Coronary artery (tissue), 2 donors: Measurements from ENCODE around the gene DDX23.

Source experiments
- DNase-seq: peaks from one replicate; pipeline ENCODE4 v3.0.0-alpha.2; 2017; ENCODE audit warnings: low spot score
- H3K27ac ChIP-seq, 2 donors: fragments of 200-600 bp; sonication (generic); one replicate each; pipeline ENCODE4 v1.5.1; 2016 to 2019
- H3K4me3 ChIP-seq: fragments of 200-600 bp; sonication (generic); 2 replicates; pipeline ENCODE4 v1.5.1; 2016; ENCODE audit warnings: mild to moderate bottlenecking, moderate library complexity
- CTCF ChIP-seq: fragments of 200-600 bp; sonication (generic); IDR thresholded peaks from one replicate; pipeline ENCODE4 v1.5.1; 2019; ENCODE audit warnings: antibody characterized with exemption

DDX23 gene

GRCh38 chr12:48807981-48808380 is 44.0 kb downstream of the DDX23 start:
- no peak for TF ChIP-seq CTCF
- DNase-seq: no peak
- Histone ChIP-seq H3K27ac (no peak overlapping the region), H3K4me3 (no peak overlapping the region)

GRCh38 chr12:48803675-48804074 is 48.3 kb downstream of the DDX23 start:
- Histone ChIP-seq H3K27ac (no peak overlapping the region), H3K4me3 (no peak overlapping the region)
- DNase-seq: no peak
- no peak for TF ChIP-seq CTCF

GRCh38 chr12:48800971-48801370 is 51.0 kb downstream of the DDX23 start:
- DNase-seq: no peak
- no peak for TF ChIP-seq CTCF
- no peak overlapping the region for H3K27ac ChIP-seq
- no peak overlapping the region for H3K4me3 ChIP-seq

- DNase-seq: no peak
- H3K27ac ChIP-seq: no peak overlapping the region
- no peak for TF ChIP-seq CTCF
- no peak overlapping the region for H3K4me3 ChIP-seq
Measured at GRCh38 chr12:48800457-48800856, 51.5 kb downstream of the DDX23 start.

- no peak for TF ChIP-seq CTCF
- no peak overlapping the region for H3K27ac ChIP-seq
- H3K4me3 ChIP-seq: no peak overlapping the region
- DNase-seq: no peak
Measured at GRCh38 chr12:48796976-48797375, 55.0 kb downstream of the DDX23 start.

- no peak overlapping the region for H3K27ac ChIP-seq
- no peak overlapping the region for H3K4me3 ChIP-seq
- DNase-seq: no peak
- peak; percentile 85 for TF ChIP-seq CTCF
Measured at GRCh38 chr12:48795550-48796455, 56.2 kb downstream of the DDX23 start.

- no peak for DNase-seq
- no peak for TF ChIP-seq CTCF
- no peak overlapping the region for H3K27ac ChIP-seq
Measured at GRCh38 chr12:48794870-48795269, 57.1 kb downstream of the DDX23 start.

More at GRCh38 chr12:48794870-48795269, 57.1 kb downstream of the DDX23 start:
- H3K4me3 ChIP-seq: no peak overlapping the region
